MCF 10A (cell line): ENCODE data around the gene SNX14. TPM values are rescaled to one million over a fixed set of nuclear protein-coding genes. Genes with fewer than 3 reads are reported as not detected.

Experiments used
- BruUV-seq: library from RNA; stranded (reverse); fragments of 400-500 nt; replicated peaks from 2 replicates; lab custom pipeline; 2021; lab: Mats Ljungman, UMichigan
- CTCF ChIA-PET: fragments of 300-600 bp; sonication (Branson Sonifier 250); formaldehyde crosslinking; extraction: SDS; loops from one replicate; lab custom pipeline; 2021; ENCODE audit warnings: antibody characterized with exemption, inconsistent platforms; lab: Yijun Ruan, JAX
- POLR2A ChIA-PET: fragments of 300-600, 350-650 bp; sonication (Branson Sonifier 250); formaldehyde crosslinking; extraction: SDS; loops from one replicate; lab custom pipeline; 2020; ENCODE audit warnings: antibody characterized with exemption, inconsistent platforms; lab: Yijun Ruan, JAX
- DNase-seq: peaks from one replicate; pipeline ENCODE4 v3.0.0-alpha.2; 2018; ENCODE audit not compliant: unreplicated experiment
- H3K27ac Mint-ChIP-seq: one replicate; pipeline ENCODE4 v1.8.0; 2022; ENCODE audit warnings: mild to moderate bottlenecking, low read depth, mixed read lengths; ENCODE audit not compliant: unreplicated experiment
- H3K27me3 Mint-ChIP-seq: one replicate; pipeline ENCODE4 v1.8.0; 2022; ENCODE audit warnings: mixed read lengths; ENCODE audit not compliant: insufficient read depth, unreplicated experiment
- H3K36me3 Mint-ChIP-seq: one replicate; pipeline ENCODE4 v1.8.0; 2022; ENCODE audit warnings: mild to moderate bottlenecking, moderate library complexity, mixed read lengths; ENCODE audit not compliant: insufficient read depth, unreplicated experiment
- H3K4me1 Mint-ChIP-seq: one replicate; pipeline ENCODE4 v1.8.0; 2022; ENCODE audit warnings: mixed read lengths; ENCODE audit not compliant: insufficient read depth, unreplicated experiment
- H3K4me3 Mint-ChIP-seq: one replicate; pipeline ENCODE4 v1.8.0; 2022; ENCODE audit warnings: mild to moderate bottlenecking, moderate library complexity, mixed read lengths; ENCODE audit not compliant: unreplicated experiment
- H3K9me3 Mint-ChIP-seq: one replicate; pipeline ENCODE4 v1.8.0; 2022; ENCODE audit warnings: mixed read lengths; ENCODE audit not compliant: unreplicated experiment
- intact Hi-C: fragments of 100-400 bp; cut with micrococcal nuclease; formaldehyde crosslinking; loops from 2 replicates; pipeline ENCODE4 v1.14.1; 2022
- total RNA-seq: library from RNA; stranded (reverse); gene quantifications from 2 replicates; pipeline ENCODE4 v1.2.3, GENCODE V29; 2022
- TF ChIP-seq, protein P1 (sequence below): fragments of 200-600 bp; IDR thresholded peaks from one replicate; pipeline ENCODE4 v1.8.0; 2022; ENCODE audit warnings: antibody characterized with exemption, mild to moderate bottlenecking; ENCODE audit not compliant: unreplicated experiment

SNX14 gene
- total RNA-seq, 1 experiment from 2014 or later, result 71.6 TPM

- CTCF ChIA-PET, result interaction anchor here (0.5 to 10.8 kb wide), 72 partner anchors 9 to 1565 kb away, joined by 3 to 285 read pairs (median 4); partner anchors contain the start of gene NT5E
- intact Hi-C loops, result loop anchor here (1.0 kb wide), 3 partner anchors 33 to 128 kb away; partner anchors contain the start of gene NT5E
- TF ChIP-seq, protein P1, sequence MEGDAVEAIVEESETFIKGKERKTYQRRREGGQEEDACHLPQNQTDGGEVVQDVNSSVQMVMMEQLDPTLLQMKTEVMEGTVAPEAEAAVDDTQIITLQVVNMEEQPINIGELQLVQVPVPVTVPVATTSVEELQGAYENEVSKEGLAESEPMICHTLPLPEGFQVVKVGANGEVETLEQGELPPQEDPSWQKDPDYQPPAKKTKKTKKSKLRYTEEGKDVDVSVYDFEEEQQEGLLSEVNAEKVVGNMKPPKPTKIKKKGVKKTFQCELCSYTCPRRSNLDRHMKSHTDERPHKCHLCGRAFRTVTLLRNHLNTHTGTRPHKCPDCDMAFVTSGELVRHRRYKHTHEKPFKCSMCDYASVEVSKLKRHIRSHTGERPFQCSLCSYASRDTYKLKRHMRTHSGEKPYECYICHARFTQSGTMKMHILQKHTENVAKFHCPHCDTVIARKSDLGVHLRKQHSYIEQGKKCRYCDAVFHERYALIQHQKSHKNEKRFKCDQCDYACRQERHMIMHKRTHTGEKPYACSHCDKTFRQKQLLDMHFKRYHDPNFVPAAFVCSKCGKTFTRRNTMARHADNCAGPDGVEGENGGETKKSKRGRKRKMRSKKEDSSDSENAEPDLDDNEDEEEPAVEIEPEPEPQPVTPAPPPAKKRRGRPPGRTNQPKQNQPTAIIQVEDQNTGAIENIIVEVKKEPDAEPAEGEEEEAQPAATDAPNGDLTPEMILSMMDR, result peak; percentile 96
- no TSS peak for BruUV-seq
- peak; percentile 75 for DNase-seq
- Mint-ChIP-seq H3K27ac (no peak overlapping the region), H3K4me3 (no peak overlapping the region), H3K4me1 (peaks cover 6% of the 10 kb centered on the region), H3K36me3 (peaks cover 13% of the 10 kb centered on the region), H3K27me3 (no peaks in the 10 kb centered on the region), H3K9me3 (no peaks in the 10 kb centered on the region)
- POLR2A ChIA-PET, result interaction anchor here (0.6 to 4.4 kb wide), 10 partner anchors 12 to 163 kb away, joined by 3 to 26 read pairs (median 4); partner anchors contain the start of gene NT5E
These were observed 110.6 kb downstream of the SNX14 start for GRCh38 chr6:85482905-85483700.

- no TSS peak for BruUV-seq
- no peaks in the 10 kb centered on the region for H3K27me3 Mint-ChIP-seq
- TF ChIP-seq, protein P1, result no peak
- POLR2A ChIA-PET, result interaction anchor here (0.6 to 4.4 kb wide), 10 partner anchors 13 to 163 kb away, joined by 3 to 26 read pairs (median 4); partner anchors contain the start of gene NT5E
- CTCF ChIA-PET, result interaction anchor here (0.5 to 10.8 kb wide), 65 partner anchors 8 to 1564 kb away, joined by 3 to 285 read pairs (median 5); partner anchors contain the start of gene NT5E
- H3K9me3 Mint-ChIP-seq, result no peaks in the 10 kb centered on the region
- intact Hi-C loops, result no loop called here
- peaks cover 6% of the 10 kb centered on the region for H3K4me1 Mint-ChIP-seq
- DNase-seq, result no peak
- no peak overlapping the region for H3K27ac Mint-ChIP-seq
- peaks cover 20% of the 10 kb centered on the region for H3K36me3 Mint-ChIP-seq
- H3K4me3 Mint-ChIP-seq, result no peak overlapping the region
These were observed 111.3 kb downstream of the SNX14 start for GRCh38 chr6:85482206-85482904.

- POLR2A ChIA-PET, result interaction anchor here (0.6 to 1.1 kb wide), 3 partner anchors 15 to 1842 kb away, joined by 3 to 5 read pairs (median 3); no protein-coding TSS in a partner anchor
- Mint-ChIP-seq H3K4me3 (no peak overlapping the region), H3K4me1 (peaks cover 6% of the 10 kb centered on the region), H3K27me3 (no peaks in the 10 kb centered on the region), H3K36me3 (peaks cover 21% of the 10 kb centered on the region), H3K27ac (no peak overlapping the region), H3K9me3 (no peaks in the 10 kb centered on the region)
- intact Hi-C loops, result no loop called here
- no TSS peak for BruUV-seq
- TF ChIP-seq, protein P1, result no peak
- no peak for DNase-seq
- CTCF ChIA-PET, result interaction anchor here (0.7 to 10.8 kb wide), 7 partner anchors 10 to 141 kb away, joined by 3 to 285 read pairs (median 6); no protein-coding TSS in a partner anchor
These were observed 114.5 kb downstream of the SNX14 start for GRCh38 chr6:85479208-85479607.
